Activated T-cell treated with anti-CD3 and anti-CD28 coated beads for 24 hours (primary cell): ENCODE measurements around the gene CMTM2.
"Not testable (repeated sequence)": the region's sequence is repeated elsewhere in the genome, so short reads cannot be mapped to it uniquely, and the experiment has no call there.

Experiments used
- DNase-seq: peaks from one replicate; pipeline ENCODE4 v3.0.0-alpha.2; 2020; ENCODE audit warnings: low read depth

The CMTM2 gene

GRCh38 chr16:66581246-66581952, 2.1 kb downstream of the CMTM2 start:
- no peak for DNase-seq

DNA sequence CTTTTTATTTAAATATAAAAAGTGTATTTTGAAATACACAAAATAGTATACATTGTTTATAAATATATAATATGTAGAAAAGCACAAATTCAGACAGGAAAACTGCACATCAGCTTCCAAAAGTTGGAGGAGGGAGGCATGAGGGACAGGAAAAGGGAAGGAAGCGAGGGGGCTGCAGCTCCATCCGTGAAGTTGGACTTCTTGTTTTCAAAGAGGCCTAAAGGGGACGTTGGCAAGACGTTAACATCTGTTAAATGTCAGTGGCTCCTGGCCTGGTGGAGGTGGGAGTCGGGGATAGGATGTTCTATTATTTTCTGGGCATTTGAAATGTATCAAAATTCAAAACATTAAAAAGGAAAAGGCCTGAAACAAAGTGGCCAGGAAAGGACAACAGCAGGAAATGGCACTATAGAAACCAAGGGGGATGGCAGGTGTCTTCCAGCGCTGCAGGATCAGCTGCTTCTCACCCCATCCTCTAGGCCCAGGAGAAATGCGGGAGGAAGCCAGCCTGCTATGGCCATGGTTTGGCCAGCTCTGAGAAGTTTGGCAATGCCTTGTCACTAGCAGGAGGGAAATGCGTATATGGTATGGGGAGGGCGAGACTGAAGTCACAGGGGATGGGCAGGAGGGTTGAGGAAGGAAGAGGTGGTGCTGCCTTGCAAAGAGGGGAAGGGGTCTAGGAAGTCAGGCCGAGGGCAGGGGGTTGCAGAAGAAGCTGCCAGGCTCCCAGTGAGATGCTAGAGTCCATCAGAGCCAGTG, 6.4 kb downstream of the CMTM2 start:
- no peak for DNase-seq

DNA sequence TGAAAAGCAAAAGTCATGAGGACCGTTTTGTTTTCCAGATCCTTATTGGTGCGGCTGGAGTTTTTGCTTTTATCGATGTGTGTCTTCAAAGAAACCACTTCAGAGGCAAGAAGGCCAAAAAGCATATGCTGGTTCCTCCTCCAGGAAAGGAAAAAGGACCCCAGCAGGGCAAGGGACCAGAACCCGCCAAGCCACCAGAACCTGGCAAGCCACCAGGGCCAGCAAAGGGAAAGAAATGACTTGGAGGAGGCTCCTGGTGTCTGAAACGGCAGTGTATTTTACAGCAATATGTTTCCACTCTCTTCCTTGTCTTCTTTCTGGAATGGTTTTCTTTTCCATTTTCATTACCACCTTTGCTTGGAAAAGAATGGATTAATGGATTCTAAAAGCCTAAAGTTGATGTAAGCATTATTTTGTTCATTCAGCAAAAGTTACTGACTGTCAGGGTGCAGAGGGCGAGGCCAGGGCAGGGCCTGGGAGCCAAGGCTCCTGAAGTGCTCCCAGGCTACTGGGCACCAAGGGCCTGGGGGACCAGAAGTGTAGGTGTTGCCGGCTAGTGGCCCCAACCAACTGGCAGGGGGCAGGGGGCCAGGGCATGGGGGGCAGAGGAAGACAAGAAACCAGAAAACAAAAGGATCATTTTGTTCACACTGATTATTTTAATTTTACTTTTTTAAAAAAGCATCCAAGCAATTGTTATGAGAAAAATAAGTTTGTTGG, 8.8 kb downstream of the CMTM2 start:
- no peak for DNase-seq

- DNase-seq, result peak; percentile 33
Measured at GRCh38 chr16:66588981-66589713, 9.9 kb downstream of the CMTM2 start.

- DNase-seq, result no peak
Measured at GRCh38 chr16:66590322-66590721, 11.1 kb downstream of the CMTM2 start.

- no peak for DNase-seq
Measured at GRCh38 chr16:66591018-66591417, 11.8 kb downstream of the CMTM2 start.

DNA sequence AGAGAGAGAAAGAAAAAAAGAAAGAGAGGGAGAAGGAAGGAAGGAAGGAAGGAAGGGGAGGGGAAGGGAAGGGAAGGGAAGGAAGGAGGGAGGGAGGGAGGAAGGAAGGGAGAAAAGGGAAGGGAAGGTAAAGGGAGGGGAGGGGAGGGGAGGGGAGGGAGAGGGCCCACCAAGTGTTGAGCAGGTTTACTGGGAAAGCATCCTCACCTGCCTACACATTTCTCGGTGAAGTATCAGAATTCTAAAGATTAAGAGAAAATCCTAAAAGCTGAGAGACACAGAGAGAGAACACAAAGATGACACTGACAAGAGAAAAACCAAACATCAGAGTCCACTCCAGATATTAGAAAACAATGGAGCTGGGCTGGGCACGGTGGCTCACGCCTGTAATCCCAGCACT, 13.0 kb downstream of the CMTM2 start:
- no peak for DNase-seq

- no peak for DNase-seq
Measured at GRCh38 chr16:66592814-66593213, 13.6 kb downstream of the CMTM2 start.

DNA sequence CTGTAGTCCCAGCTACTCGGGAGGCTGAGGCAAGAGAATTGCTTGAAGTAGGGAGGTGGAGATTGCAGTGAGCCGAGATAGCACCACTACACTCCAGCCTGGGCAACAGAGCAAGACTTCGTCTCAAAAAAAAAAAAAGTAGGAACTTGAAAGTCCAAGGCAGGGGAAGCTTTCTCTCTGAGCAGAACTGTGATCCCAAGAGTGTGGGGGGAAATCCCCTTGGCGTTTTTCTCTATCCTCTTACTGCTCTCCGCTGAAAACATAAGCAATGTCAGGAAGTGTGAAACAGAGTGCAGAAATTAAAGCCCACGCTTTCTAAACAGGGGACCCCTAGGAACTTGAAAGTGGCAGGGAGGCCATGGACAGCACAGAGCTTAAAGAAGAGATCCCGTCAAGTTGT, 15.5 kb downstream of the CMTM2 start:
- DNase-seq, result no peak

DNA sequence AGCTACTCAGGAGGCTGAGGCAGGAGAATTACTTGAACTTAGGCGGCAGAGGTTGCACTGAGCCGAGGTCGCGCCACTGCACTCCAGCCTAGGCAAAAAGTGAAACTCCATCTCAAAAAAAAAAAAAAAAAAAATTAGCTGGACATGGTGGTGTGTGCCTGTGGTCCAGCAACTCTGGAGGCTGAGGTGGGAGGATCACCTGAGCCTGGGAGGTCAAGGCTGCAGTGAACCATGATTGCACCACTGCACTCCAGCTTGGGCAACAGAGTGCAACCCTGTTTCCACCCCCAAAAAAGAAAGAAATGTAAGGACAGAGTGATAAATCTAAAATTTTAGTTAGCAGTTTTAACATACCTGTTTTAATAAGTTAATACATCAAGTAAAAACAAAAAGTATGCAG, 17.3 kb downstream of the CMTM2 start:
- not testable (repeated sequence) for DNase-seq

- DNase-seq, result no peak
Measured at GRCh38 chr16:66596986-66597848, 18.0 kb downstream of the CMTM2 start.

DNA sequence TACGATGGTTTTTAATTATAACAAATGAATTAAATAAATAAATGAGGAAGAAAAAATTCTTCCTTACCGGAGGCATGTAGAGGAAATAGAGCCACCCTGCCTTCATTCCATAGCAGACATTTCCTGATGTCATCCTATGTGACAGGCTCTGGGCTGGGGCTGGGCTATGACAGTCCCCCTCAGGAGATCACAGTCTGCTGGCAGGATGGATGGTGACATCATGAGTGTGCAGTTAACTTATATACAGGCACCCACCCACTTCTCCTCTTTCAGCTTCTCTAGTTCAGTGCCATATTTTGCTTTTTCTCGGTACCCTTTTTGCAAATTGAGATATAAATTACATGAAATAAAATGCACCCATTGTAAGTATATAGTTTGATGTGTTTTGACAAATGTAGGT, 18.8 kb downstream of the CMTM2 start:
- DNase-seq, result no peak

DNA sequence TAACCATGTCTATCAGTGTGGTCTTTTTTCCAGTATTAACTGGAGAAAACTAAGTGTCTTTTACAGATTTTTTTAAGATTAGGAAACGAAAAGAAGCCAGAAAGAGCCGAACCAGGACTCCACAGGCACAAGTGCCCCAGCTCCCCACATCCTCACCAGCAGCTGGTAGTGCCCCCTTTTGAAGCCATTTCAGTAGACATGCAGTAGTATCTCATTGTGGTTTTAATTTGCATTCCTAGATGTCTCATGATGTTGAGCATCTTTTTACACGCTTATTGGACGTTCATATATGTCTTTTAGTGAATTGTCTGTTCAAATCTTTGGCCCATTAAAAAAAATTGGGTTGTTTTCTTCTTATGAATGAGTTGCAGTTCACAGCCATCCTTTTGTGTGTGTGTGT, 20.5 kb downstream of the CMTM2 start:
- DNase-seq, result no peak

DNA sequence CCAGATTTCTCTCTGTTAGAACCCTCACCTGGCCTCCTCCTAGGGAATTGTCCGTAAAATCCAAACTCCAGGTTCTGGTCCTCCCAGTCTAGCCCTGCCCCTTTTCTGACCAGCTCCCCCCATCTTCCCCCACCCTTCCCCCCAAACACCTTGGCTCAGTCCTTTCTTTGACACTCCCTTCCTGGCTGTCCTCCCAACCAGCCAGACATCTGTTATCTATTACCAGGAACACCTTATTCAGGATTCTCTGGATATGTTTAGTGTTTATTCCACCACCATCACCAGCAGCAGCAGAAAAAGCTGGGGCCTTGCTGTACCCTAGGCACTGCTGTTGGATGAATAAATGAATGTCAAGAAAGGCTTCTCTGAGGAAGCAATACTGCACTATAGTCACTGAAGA, 21.2 kb downstream of the CMTM2 start:
- no peak for DNase-seq

GRCh38 chr16:66601471-66601870, 22.2 kb downstream of the CMTM2 start:
- DNase-seq, result no peak

GRCh38 chr16:66603537-66604375, 24.5 kb downstream of the CMTM2 start:
- peak; percentile 57 for DNase-seq

GRCh38 chr16:66604376-66605176, 25.3 kb downstream of the CMTM2 start, which contains the start of gene CMTM3:
Gene CMTM3 (plus strand): TSS chr16:66604704. CDS start chr16:66604806, 102 bp downstream.
- DNase-seq, result peak; percentile 61

GRCh38 chr16:66605177-66605978, 26.1 kb downstream of the CMTM2 start:
- DNase-seq, result no peak
